GM12878 (cell line): ENCODE results near the gene KCNQ1. TPM values are rescaled to one million over a fixed set of nuclear protein-coding genes. Genes with fewer than 3 reads are reported as not detected.

ENCODE experiments used
- ATAC-seq: fragments of 200-7000 bp; cut with Tn5 transposase; 3 replicates; pipeline ENCODE4 v1.9.1; 2020; ENCODE audit warnings: mild to moderate bottlenecking, moderate library complexity
- BruUV-seq: library from RNA; stranded (reverse); fragments of 400-500 nt; replicated peaks from 2 replicates; lab custom pipeline; 2021; lab: Mats Ljungman, UMichigan
- CTCF ChIA-PET: fragments of 300-600 bp; sonication (Branson Sonifier 250); formaldehyde crosslinking; extraction: SDS; loops from one replicate; lab custom pipeline; 2021; ENCODE audit warnings: inconsistent platforms; lab: Yijun Ruan, JAX
- POLR2A ChIA-PET: fragments of 350-600 bp; formaldehyde crosslinking; extraction: SDS; loops from one replicate; lab custom pipeline; 2021; ENCODE audit warnings: inconsistent platforms; lab: Charles Lee
- RAD21 ChIA-PET: fragments of 300-600 bp; sonication (Branson Sonifier 250); formaldehyde crosslinking; loops from one replicate; lab custom pipeline; 2023; ENCODE audit warnings: antibody characterized with exemption; ENCODE audit not compliant: unreplicated experiment; lab: Charles Lee
- SMC1A ChIA-PET: fragments of 300-600 bp; sonication (Branson Sonifier 250); formaldehyde crosslinking; loops from one replicate; lab custom pipeline; 2023; ENCODE audit not compliant: unreplicated experiment, uncharacterized antibody; lab: Charles Lee
- DNase-seq: peaks from one replicate; pipeline ENCODE4 v3.0.0-alpha.2; 2011; ENCODE audit warnings: low read depth, low spot score
- FAIRE-seq: peaks from 3 replicates; lab custom pipeline; 2011; peaks lifted over from hg19 to GRCh38; lab: Jason Lieb, UNC
- H2AFZ ChIP-seq: 2 replicates; pipeline ENCODE4 v1.6.0; 2011; ENCODE audit warnings: low read depth, low read length, control low read depth; ENCODE audit not compliant: control insufficient read depth
- H3K27ac ChIP-seq: 2 replicates; pipeline ENCODE4 v1.5.1; 2011; ENCODE audit warnings: control low read depth; ENCODE audit not compliant: control insufficient read depth, insufficient read depth
- H3K27me3 ChIP-seq, 2 experiments: replicated peaks in 1 of 2; 2 replicates each; pipeline versions ENCODE4 v1.6.0 to v1.6.1; 2011; ENCODE audit warnings: low read length in 1 of 2; ENCODE audit not compliant: control insufficient read depth in 2 of 2, insufficient read depth in 2 of 2
- H3K36me3 ChIP-seq, 2 experiments: 2 replicates each; pipeline ENCODE4 v1.5.1; 2011; ENCODE audit warnings: low read length in 1 of 2; ENCODE audit not compliant: control insufficient read depth in 2 of 2, insufficient read depth in 2 of 2
- H3K4me1 ChIP-seq: 2 replicates; pipeline ENCODE4 v1.6.1; 2011; ENCODE audit warnings: mild to moderate bottlenecking, low read length, moderate library complexity, mixed read lengths; ENCODE audit not compliant: control insufficient read depth, insufficient read depth
- H3K4me2 ChIP-seq: 2 replicates; pipeline ENCODE4 v1.6.0; 2011; ENCODE audit warnings: control low read depth; ENCODE audit not compliant: control insufficient read depth, insufficient read depth
- H3K4me3 ChIP-seq: fragments of 200-600 bp; sonication (generic); 2 replicates; pipeline ENCODE4 v1.5.1; 2016
- H3K79me2 ChIP-seq: 2 replicates; pipeline ENCODE4 v1.6.0; 2011; ENCODE audit warnings: low read length; ENCODE audit not compliant: control insufficient read depth, insufficient read depth
- H3K9ac ChIP-seq: 2 replicates; pipeline ENCODE4 v1.8.0; 2011; ENCODE audit warnings: low read length, control low read depth, mixed read lengths; ENCODE audit not compliant: control insufficient read depth, insufficient read depth
- H3K9me3 ChIP-seq: replicated peaks from 3 replicates; pipeline ENCODE4 v1.5.1; 2011; ENCODE audit warnings: mild to moderate bottlenecking, low read length; ENCODE audit not compliant: control insufficient read depth, insufficient read depth
- H4K20me1 ChIP-seq: 2 replicates; pipeline ENCODE4 v1.6.0; 2011; ENCODE audit not compliant: control insufficient read depth, insufficient read depth
- BCL11A ChIP-seq: IDR thresholded peaks from 2 replicates; pipeline ENCODE4 v1.6.1; 2011; ENCODE audit warnings: low read depth, low read length
- ETV6 ChIP-seq, 2 experiments: fragments of 450-650 bp in 1 of 2; IDR thresholded peaks in 1 of 2; conservative IDR thresholded peaks in 1 of 2; 2 replicates each; pipeline ENCODE4 v1.6.1; 2014; ENCODE audit warnings: antibody characterized with exemption in 1 of 2, borderline replicate concordance in 1 of 2, low read depth in 1 of 2, mild to moderate bottlenecking in 1 of 2, moderate library complexity in 1 of 2
- IKZF1 ChIP-seq: fragments of 450-650 bp; conservative IDR thresholded peaks from 2 replicates; pipeline ENCODE4 v1.6.1; 2017; ENCODE audit warnings: antibody characterized with exemption, mild to moderate bottlenecking
- JUNB ChIP-seq: IDR thresholded peaks from 2 replicates; pipeline ENCODE4 v1.6.1; 2016; ENCODE audit warnings: antibody characterized with exemption, mild to moderate bottlenecking
- JUND ChIP-seq: IDR thresholded peaks from 2 replicates; pipeline ENCODE4 v1.6.1; 2012; ENCODE audit warnings: low read depth, mild to moderate bottlenecking, low read length, improper control_type of control experiment, moderate library complexity
- MEF2B ChIP-seq: fragments of 450-650 bp; IDR thresholded peaks from 2 replicates; pipeline ENCODE4 v1.6.1; 2018; ENCODE audit warnings: mild to moderate bottlenecking, moderate library complexity; ENCODE audit not compliant: partially characterized antibody, poor library complexity, severe bottlenecking
- RB1 ChIP-seq: fragments of 450-650 bp; formaldehyde crosslinking; IDR thresholded peaks from 2 replicates; pipeline ENCODE4 v1.6.1; 2017; ENCODE audit warnings: mild to moderate bottlenecking, borderline replicate concordance
- RCOR1 ChIP-seq: conservative IDR thresholded peaks from 2 replicates; pipeline ENCODE4 v1.6.1; 2012; ENCODE audit warnings: low read depth, low read length, improper control_type of control experiment
- TCF7 ChIP-seq: IDR thresholded peaks from 2 replicates; pipeline ENCODE4 v1.6.1; 2014; ENCODE audit warnings: antibody characterized with exemption, borderline replicate concordance
- ZNF217 ChIP-seq: fragments of 450-650 bp; IDR thresholded peaks from 2 replicates; pipeline ENCODE4 v1.6.1; 2017; ENCODE audit warnings: antibody characterized with exemption, mild to moderate bottlenecking
- WGBS: methylation state at CpG from one replicate; pipeline ENCODE4 v1.1.6; 2016; ENCODE audit warnings: low lambda C conversion rate; ENCODE audit not compliant: insufficient replicate concordance, insufficient coverage; ENCODE audit errors: missing lambda C conversion rate; 5-methylcytosine and 5-hydroxymethylcytosine counted together
- in situ Hi-C: fragments of 300-500 bp; cut with MboI; formaldehyde crosslinking; loops from 9 replicates; pipeline ENCODE4 v1.14.3; 2018; ENCODE audit warnings: mixed read lengths
- intact Hi-C: fragments of 100-400 bp; cut with micrococcal nuclease; formaldehyde crosslinking; loops from one replicate; pipeline ENCODE4 v1.14.2; 2022; ENCODE audit not compliant: unreplicated experiment
- polyA plus RNA-seq, 11 experiments: library from polyadenylated mRNA; depleted of rRNA in 4 of 11; unstranded in 6 of 11; stranded (reverse) in 5 of 11; fragments of >200 nt; fragmentation: Nextera tagmentation in 4 of 11; fragmentation: Illumina TruSeq in 1 of 11; extraction: Ambion mirVana in 4 of 11; extraction: Trizol in 1 of 11; gene quantifications; 1 replicate in 1 of 11; 2 replicates in 10 of 11; pipeline versions ENCODE4 v1.2.1 to v1.2.3, GENCODE V29; 2011 to 2016; ENCODE audit warnings: inconsistent platforms in 2 of 11, missing spikeins in 2 of 11, low read depth in 1 of 11
- total RNA-seq, 4 experiments: library from RNA; depleted of rRNA in 3 of 4; stranded (reverse); fragments of >200 nt in 3 of 4; fragmentation: Illumina TruSeq in 1 of 4; extraction: Trizol in 1 of 4; gene quantifications; 2 replicates each; pipeline versions ENCODE4 v1.2.1 to v1.2.3, GENCODE V29; 2013 to 2021
- TF ChIP-seq, protein P1 (sequence below): fragments of 450-650 bp; conservative IDR thresholded peaks from 2 replicates; pipeline ENCODE4 v1.6.1; 2017; ENCODE audit warnings: mild to moderate bottlenecking, moderate library complexity

Gene KCNQ1
- total and polyA plus RNA-seq, 10 of the 15 experiments (the other 5 are each of a cell fraction or from before 2014, with no cell fraction given), result 0.03 to 0.15 (median 0.12) TPM; not detected in 7

DNA sequence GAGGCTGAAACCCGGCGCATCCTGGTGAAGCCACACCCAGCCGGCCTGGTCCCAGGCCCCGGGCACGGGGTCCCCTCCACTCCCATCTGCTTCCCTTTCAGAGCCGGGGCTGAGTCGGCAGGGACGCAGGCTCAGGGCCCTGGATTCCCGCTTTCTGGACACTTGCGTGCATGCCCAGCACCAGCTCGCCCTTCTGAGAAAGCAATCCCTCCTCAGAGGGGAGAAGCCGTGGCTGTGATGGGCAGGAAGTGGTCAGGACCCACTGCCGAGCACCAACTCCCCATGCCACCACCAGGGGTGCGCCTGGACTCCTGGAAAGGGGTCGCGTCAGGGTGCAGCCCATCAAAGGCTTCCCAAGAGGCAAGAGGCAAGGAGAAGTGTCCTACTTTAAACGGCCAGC lies 425.7 kb downstream of the KCNQ1 start (continued):
- no peak for TF ChIP-seq MEF2B
- TF ChIP-seq, all 136 proteins: peak for 0

- intact Hi-C loops, result no loop called here
- ChIA-PET CTCF (no interaction called here), SMC1A (no interaction called here), POLR2A (no interaction called here), RAD21 (no interaction called here)
- TF ChIP-seq RCOR1 (no peak), ZNF217 (no peak), BCL11A (no peak), JUND (no peak), TCF7 (no peak), IKZF1 (no peak), JUNB (no peak), ETV6 (conservative IDR thresholded peaks at IDR 0.05 in 1 of 2, IDR thresholded peaks at IDR 0.05 in 1 of 2; ENCODE audit: borderline replicate concordance in 1 of 2, low read depth in 1 of 2) (no peak), RB1 (no peak)
- TF ChIP-seq, protein P1, sequence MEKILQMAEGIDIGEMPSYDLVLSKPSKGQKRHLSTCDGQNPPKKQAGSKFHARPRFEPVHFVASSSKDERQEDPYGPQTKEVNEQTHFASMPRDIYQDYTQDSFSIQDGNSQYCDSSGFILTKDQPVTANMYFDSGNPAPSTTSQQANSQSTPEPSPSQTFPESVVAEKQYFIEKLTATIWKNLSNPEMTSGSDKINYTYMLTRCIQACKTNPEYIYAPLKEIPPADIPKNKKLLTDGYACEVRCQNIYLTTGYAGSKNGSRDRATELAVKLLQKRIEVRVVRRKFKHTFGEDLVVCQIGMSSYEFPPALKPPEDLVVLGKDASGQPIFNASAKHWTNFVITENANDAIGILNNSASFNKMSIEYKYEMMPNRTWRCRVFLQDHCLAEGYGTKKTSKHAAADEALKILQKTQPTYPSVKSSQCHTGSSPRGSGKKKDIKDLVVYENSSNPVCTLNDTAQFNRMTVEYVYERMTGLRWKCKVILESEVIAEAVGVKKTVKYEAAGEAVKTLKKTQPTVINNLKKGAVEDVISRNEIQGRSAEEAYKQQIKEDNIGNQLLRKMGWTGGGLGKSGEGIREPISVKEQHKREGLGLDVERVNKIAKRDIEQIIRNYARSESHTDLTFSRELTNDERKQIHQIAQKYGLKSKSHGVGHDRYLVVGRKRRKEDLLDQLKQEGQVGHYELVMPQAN, result no peak
- H3K4me1 ChIP-seq, result no peaks in the 10 kb centered on the region
- BruUV-seq, result no TSS peak
- H2AFZ ChIP-seq, result no peak overlapping the region
- H4K20me1 ChIP-seq, result no peaks in the 10 kb centered on the region
- no peaks in the 10 kb centered on the region for H3K79me2 ChIP-seq
- FAIRE-seq (no peak), DNase-seq (no peak), ATAC-seq (no peak)
- no peak overlapping the region for H3K4me3 ChIP-seq
- H3K4me2 ChIP-seq, result no peak overlapping the region
- no peak overlapping the region for H3K27ac ChIP-seq
- no peaks in the 10 kb centered on the region for H3K36me3 ChIP-seq
- in situ Hi-C loops, result no loop called here
- H3K9ac ChIP-seq, result no peak overlapping the region
- 33% methylated on average over 22 of the region's 22 CpGs for WGBS
- peaks cover 2 to 5% of the 10 kb centered on the region in 2 experiments; a peak in 2 of 4 replicates for H3K27me3 ChIP-seq
- no peaks in the 10 kb centered on the region; the same call in 2 of the 3 replicates for H3K9me3 ChIP-seq
Measured at GRCh38 chr11:2870969-2871680, 426.3 kb downstream of the KCNQ1 start.
